ENCODE data around the gene H3-3A.
A peak's percentile ranks its signal among the peaks of the same experiment; 100 is the strongest.

The H3-3A gene

DNA sequence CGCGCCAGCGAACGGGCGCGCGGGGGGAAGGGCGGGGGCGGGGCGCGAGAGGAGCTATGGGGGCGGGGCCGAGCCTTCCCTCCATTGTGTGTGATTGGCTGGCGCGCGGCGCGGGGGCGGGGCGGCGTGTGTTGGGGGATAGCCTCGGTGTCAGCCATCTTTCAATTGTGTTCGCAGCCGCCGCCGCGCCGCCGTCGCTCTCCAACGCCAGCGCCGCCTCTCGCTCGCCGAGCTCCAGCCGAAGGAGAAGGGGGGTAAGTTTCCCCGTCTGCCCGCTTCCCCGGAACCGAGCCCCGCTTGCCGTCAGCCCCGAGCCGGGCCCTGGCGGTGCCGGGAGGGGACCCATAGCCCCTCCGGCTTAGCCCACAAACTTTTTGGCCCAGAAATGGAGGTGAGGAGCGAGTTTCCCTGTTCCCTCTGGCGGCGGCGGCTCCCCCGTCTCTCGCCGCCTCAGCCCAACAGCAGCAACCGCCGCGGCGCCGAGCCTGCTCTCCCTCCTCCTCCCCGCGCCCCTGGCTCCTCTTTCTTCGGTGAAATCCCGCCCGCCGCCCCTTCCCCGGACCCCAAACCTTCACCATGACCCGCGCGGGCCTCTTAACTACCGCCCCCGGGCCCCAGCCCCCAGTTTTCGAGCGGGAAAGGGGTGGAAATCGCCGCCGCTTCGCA, at the start of gene H3-3A:
Gene H3-3A, plus strand, starts transcription at position 159 of the 666 bp plus-strand sequence. CDS start 1,636 bp downstream, outside the sequence.
- DNase-seq: peak; percentile 79

DNA sequence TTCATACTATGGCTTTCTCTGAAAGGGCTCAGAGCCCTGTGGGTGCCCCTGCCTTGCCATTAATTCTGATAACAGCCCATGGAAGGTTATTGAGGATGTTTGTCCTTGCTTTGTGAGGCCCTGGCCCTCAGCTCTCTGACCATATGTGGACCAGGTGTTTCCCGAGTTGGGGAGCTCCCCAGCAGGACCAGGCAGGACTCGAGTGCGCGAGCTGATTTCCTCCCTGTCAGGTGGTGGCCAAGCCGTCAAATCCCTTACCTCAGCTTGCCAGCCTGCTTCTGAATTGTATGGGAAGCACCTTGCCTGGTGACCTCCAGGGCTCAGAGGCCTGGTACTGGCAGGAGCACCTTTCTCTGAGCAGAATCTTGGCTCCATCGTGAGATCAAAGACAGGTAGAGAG, 45.4 kb upstream of the H3-3A start:
- DNase-seq: no peak

DNA sequence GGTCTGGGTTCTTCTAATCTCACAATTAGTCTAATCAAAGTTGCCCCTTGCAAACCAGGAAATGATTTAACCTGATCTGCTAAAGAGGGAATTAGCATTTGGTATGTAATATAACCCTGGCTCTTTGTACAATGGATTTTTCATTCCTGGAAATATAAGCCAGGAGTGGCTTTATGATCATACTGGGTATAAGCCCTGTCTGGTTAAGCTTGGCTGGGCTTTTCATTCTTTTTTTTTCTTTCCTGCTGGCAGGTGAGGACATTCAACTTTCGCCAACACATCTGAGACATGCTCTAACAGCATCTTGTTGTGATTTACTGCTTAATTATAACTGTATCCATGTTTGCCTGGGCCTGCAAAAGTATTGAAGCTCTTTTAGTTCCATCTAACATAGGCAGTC, 42.9 kb upstream of the H3-3A start:
- DNase-seq: peak; percentile 78

- no peak for DNase-seq
These were observed 41.1 kb upstream of the H3-3A start for GRCh38 chr1:226021401-226021800.

DNA sequence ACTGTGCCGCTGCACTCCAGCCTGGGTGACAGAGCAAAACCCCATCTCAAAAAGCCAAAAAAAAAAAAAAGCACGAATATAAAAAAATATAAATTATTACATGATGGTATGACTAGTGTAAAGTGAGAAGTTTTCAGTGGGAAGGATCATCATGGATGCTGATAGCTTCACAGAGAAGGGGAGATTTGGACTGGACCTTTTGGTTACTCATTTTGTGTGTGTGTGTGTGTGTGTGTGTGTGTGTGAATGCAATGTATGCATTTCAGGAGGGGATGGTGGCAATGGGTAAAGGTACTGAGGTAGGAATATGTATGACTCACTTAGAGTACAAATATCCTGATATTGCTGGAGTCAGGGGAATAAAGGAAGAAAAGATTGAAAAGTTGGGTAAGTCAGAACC, 40.7 kb upstream of the H3-3A start:
- DNase-seq: no peak

DNA sequence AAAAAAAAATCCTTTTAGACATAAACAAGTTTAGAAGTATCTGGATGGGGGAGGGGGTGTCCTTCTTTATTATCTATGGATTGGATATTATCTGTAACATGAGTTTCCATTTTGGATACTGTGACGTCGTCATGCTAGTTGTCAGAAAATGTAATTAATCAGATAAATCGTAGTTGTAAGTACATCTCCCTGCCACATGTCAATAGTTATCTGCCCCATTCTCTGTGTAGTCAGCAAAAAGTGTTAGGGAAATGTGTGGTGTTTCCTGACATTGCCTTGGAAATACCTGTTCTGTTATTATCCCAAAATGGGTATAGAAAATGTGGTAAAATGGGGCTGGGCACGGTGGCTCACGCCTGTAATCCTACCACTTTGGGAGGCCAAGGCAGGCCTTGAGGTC, 38.8 kb upstream of the H3-3A start:
- no peak for DNase-seq

DNA sequence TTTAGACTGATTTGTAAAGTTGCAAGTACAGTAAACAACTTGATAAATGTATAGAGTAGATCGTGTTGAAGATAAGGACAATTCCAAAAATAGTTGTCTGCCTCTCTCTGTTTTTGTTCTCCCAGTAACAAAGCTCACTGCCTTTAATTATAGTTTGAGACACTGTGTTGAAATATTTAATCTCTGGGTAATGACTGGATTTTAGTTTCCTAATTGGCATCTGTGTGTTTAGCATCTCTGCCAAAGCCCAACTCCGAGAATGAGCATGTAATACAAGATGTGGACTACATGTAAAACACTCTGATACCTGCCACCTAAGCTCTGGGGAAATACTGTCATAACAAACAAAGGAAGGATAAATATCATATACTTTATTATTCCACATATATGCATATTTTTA, 35.7 kb upstream of the H3-3A start:
- DNase-seq: no peak

DNA sequence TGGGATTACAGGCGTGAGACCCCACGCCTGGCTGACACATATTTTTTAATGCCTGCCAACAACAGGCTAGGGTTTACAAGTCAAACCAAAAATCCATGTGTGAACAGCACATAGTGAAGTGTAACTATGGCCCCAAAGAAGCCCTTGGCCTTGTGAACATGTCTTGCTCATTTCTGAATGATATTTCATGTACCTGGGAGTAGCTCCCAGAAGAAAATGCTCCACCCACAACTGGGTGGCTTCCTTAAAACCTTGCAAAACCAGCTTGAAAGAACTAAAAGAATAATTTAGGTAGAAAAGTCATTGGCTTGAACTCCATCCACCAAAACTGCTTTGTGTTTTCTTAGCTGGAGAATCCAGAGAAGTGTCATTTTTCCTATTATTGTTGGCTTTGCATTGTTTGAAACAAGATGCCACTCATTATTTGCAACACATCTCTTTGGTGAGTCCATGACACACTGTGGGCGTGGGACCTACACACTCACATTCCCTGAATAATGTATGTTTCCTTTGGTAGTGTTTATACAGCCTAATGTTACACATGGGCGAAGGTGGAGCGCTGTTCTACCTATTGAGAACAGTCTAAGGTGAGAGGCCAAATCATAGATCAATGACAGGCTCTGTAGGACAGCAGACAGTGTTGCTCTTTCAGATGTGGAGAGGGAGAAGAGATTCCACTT, 34.8 kb upstream of the H3-3A start:
- no peak for DNase-seq

- DNase-seq: no peak
These were observed 33.4 kb upstream of the H3-3A start for GRCh38 chr1:226029093-226029496.

GRCh38 chr1:226029568-226030225, 32.8 kb upstream of the H3-3A start:
- no peak for DNase-seq

GRCh38 chr1:226033582-226033981, 28.9 kb upstream of the H3-3A start:
- DNase-seq: no peak

GRCh38 chr1:226033991-226034390, 28.5 kb upstream of the H3-3A start:
- no peak for DNase-seq

DNA sequence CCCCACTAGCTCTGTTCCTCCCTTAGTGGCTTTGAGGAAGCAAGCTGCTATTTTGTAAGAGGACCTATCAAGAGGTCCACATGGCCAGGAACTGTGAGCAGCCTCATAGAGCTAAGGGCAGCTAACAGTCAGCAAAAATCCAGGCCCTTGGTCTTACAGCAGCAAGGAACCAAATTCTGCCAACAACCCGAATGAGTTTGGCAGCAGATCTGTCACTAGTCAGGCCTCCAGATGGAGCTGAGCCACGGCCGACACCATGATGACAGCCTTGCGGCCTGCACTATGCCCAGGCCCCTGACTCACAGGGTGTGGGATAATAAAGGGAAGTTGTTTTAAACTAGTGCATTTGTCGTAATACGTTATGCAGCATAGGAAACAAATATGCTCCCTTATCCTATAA, 28.0 kb upstream of the H3-3A start:
- no peak for DNase-seq

GRCh38 chr1:226035915-226036314, 26.6 kb upstream of the H3-3A start:
- DNase-seq: no peak

DNA sequence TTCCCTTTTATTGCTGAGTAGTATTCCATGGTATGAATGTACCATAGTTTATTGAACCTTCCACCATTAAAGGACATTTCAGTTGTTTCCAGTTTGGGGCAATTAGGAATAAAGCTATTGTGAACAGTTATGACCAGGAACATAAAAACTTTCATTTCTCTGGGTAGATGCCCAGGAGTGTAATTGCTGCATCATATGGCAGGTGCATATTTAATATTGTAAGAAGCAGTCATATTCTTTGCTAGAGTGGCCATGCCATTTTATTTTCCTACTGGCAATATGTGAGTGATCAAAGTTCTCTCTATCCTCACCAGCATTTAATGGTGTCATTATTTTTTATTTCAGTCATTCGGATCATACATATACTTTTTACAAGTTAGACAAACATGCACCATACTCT, 23.9 kb upstream of the H3-3A start:
- DNase-seq: no peak

DNA sequence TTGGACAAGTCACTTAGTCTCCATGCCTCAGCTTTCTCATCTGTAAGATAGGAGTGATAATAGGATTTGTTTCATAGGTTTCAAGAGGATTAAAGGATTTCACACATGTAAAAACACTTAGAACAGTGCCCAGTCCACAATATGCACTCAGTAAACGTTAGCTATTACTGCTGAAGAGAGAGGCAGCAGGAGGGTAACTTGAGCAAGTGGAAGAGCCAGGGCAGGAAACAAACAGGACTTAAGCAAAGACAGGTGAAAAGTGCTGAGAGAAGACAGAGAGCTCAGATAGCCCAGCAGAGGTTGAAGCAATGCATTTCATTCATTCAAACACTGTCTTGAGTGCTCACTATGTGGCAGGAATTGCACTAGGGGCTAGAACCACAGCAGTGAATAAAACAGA, 21.1 kb upstream of the H3-3A start:
- DNase-seq: no peak

GRCh38 chr1:226044514-226045101, 17.9 kb upstream of the H3-3A start:
- DNase-seq: no peak

DNA sequence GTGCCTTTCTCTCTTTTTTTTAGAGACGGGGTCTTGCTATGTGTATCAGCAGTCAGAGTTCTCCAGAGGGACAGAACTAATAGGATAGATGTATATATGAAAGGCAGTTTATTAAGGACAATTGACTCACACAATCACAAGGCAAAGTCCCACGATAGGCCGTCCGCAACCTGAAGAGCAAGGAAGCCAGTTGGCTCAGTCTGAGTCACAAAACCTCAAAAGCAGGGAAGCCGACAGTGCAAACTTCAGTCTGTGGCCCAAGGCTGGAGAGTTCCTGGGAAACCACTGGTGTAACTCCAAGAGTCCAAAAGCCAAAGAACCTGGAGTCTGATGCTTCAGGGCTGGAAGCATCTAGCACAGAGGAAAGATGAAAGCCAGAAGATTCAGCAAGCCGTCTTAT, 16.3 kb upstream of the H3-3A start:
- no peak for DNase-seq

GRCh38 chr1:226047495-226047894, 15.0 kb upstream of the H3-3A start:
- no peak for DNase-seq

GRCh38 chr1:226048886-226049285, 13.6 kb upstream of the H3-3A start:
- no peak for DNase-seq

GRCh38 chr1:226050133-226050532, 12.4 kb upstream of the H3-3A start:
- no peak for DNase-seq

DNA sequence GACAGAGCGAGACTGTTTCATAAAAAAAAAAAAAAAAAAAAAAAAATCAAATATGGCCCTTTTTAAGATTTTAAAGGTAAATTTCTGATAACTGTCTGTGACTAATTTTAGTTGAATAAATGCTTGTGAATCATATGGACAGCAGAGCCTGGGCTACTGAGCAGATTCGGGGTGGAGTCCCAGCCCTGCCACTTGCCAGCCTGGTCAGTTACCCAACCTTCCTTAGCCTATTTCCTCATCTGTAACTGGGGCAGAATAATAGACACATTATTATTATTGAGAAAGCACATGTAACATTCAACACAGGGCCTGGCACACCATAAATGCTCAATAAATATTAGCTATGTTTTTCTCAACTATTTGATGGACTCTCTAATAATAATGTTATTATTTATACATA, 11.2 kb upstream of the H3-3A start:
- no peak for DNase-seq

- no peak for DNase-seq
These were observed 10.5 kb upstream of the H3-3A start for GRCh38 chr1:226052061-226052460.

All from NCI-H1105 treated with DMSO at 0.1 percent for 48 hours (cell line).